ENCODE results near the gene PIK3C3.

GRCh38 chr18:41955688-41956087 lies 654 bp downstream of the PIK3C3 start:
- TF ChIP-seq POLR2A (IDR thresholded peaks at IDR 0.05) = no peak
- TF ChIP-seq CTCF (IDR thresholded peaks at IDR 0.05) = no peak
- TF ChIP-seq POLR2AphosphoS5 (IDR thresholded peaks at IDR 0.05) = no peak

Measured in suprapubic skin (tissue), 4 donors.